Measurements from ENCODE around the gene TP63. TPM values are rescaled to one million over a fixed set of nuclear protein-coding genes. Genes with fewer than 3 reads are reported as not detected.

TP63 gene
- 0.08 TPM for polyA plus RNA-seq (2013)

GRCh38 chr3:189631373-189631408, at the start of gene TP63:
TSS of gene TP63 (plus strand) at chr3:189631389. CDS start at chr3:189631516, 127 bp downstream.
- POLR2A ChIA-PET, result no interaction called here
- DNase-seq, result no peak
- Histone ChIP-seq H3K27me3 (replicated peaks in 2 of 5; ENCODE audit: control insufficient read depth in 4 of 5, insufficient read depth in 5 of 5, low read length in 4 of 5) (no peaks in the 10 kb centered on the region), H3K9me3 (ENCODE audit: control extremely low read depth in 1 of 5, control insufficient read depth in 4 of 5, insufficient read depth in 2 of 5, low read depth in 1 of 5, low read length in 4 of 5) (no peaks in the 10 kb centered on the region), H3K4me1 (ENCODE audit: control extremely low read depth in 1 of 4, control insufficient read depth in 4 of 4, insufficient read depth in 4 of 4, low read length in 3 of 4) (peaks cover 0 to 13% (median 2%) of the 10 kb centered on the region in 4 experiments), H3K36me3 (ENCODE audit: control insufficient read depth in 4 of 4, insufficient read depth in 4 of 4, low read length in 3 of 4) (no peaks in the 10 kb centered on the region), H3K4me3 (ENCODE audit: control insufficient read depth in 1 of 7, extremely low read depth in 1 of 7, insufficient read depth in 4 of 7, low read depth in 2 of 7, low read length in 6 of 7) (no peak within 1 kb of the TSS), H3K27ac (ENCODE audit: insufficient read depth in 1 of 2, low read depth in 1 of 2, low read length in 2 of 2, poor library complexity in 1 of 2, severe bottlenecking in 2 of 2) (no peak within 1 kb of the TSS)
- CTCF ChIA-PET, result interaction anchor here (1.1 kb wide), 1 partner anchor 15 kb away, joined by 3 read pairs; no protein-coding TSS in a partner anchor

- no peak overlapping the region for H3K27ac ChIP-seq (ENCODE audit: insufficient read depth in 1 of 2, low read depth in 1 of 2, low read length in 2 of 2, poor library complexity in 1 of 2, severe bottlenecking in 2 of 2)
- ChIA-PET CTCF (no interaction called here), POLR2A (no interaction called here)
- DNase-seq, result no peak
- WGBS (ENCODE audit: insufficient coverage), result 83% methylated on average over 1 of the region's 3 CpGs
- H3K27me3 ChIP-seq (replicated peaks in 2 of 5; ENCODE audit: control insufficient read depth in 4 of 5, insufficient read depth in 5 of 5, low read length in 4 of 5), result peaks cover 0 to 4% (median 0%) of the 10 kb centered on the region in 5 experiments
- H3K4me3 ChIP-seq (ENCODE audit: control insufficient read depth in 1 of 7, extremely low read depth in 1 of 7, insufficient read depth in 4 of 7, low read depth in 2 of 7, low read length in 6 of 7), result no peak overlapping the region
- H3K36me3 ChIP-seq (ENCODE audit: control insufficient read depth in 4 of 4, insufficient read depth in 4 of 4, low read length in 3 of 4), result no peaks in the 10 kb centered on the region
- no peaks in the 10 kb centered on the region for H3K9me3 ChIP-seq (ENCODE audit: control extremely low read depth in 1 of 5, control insufficient read depth in 4 of 5, insufficient read depth in 2 of 5, low read depth in 1 of 5, low read length in 4 of 5)
- H3K4me1 ChIP-seq (ENCODE audit: control extremely low read depth in 1 of 4, control insufficient read depth in 4 of 4, insufficient read depth in 4 of 4, low read length in 3 of 4), result no peaks in the 10 kb centered on the region
Measured at GRCh38 chr3:189582179-189582578, 49.0 kb upstream of the TP63 start.

GRCh38 chr3:189584645-189585044, 46.5 kb upstream of the TP63 start:
- DNase-seq, result no peak
- peaks cover 0 to 4% (median 0%) of the 10 kb centered on the region in 5 experiments for H3K27me3 ChIP-seq (replicated peaks in 2 of 5; ENCODE audit: control insufficient read depth in 4 of 5, insufficient read depth in 5 of 5, low read length in 4 of 5)
- H3K4me1 ChIP-seq (ENCODE audit: control extremely low read depth in 1 of 4, control insufficient read depth in 4 of 4, insufficient read depth in 4 of 4, low read length in 3 of 4), result no peaks in the 10 kb centered on the region
- no peaks in the 10 kb centered on the region for H3K36me3 ChIP-seq (ENCODE audit: control insufficient read depth in 4 of 4, insufficient read depth in 4 of 4, low read length in 3 of 4)
- POLR2A ChIA-PET, result no interaction called here
- CTCF ChIA-PET, result interaction anchor here (1.5 kb wide), 1 partner anchor 8 kb away, joined by 4 read pairs; no protein-coding TSS in a partner anchor
- WGBS (ENCODE audit: insufficient coverage), result 100% methylated on average over 1 of the region's 1 CpG
- H3K4me3 ChIP-seq (ENCODE audit: control insufficient read depth in 1 of 7, extremely low read depth in 1 of 7, insufficient read depth in 4 of 7, low read depth in 2 of 7, low read length in 6 of 7), result no peak overlapping the region
- H3K27ac ChIP-seq (ENCODE audit: insufficient read depth in 1 of 2, low read depth in 1 of 2, low read length in 2 of 2, poor library complexity in 1 of 2, severe bottlenecking in 2 of 2), result no peak overlapping the region
- H3K9me3 ChIP-seq (ENCODE audit: control extremely low read depth in 1 of 5, control insufficient read depth in 4 of 5, insufficient read depth in 2 of 5, low read depth in 1 of 5, low read length in 4 of 5), result no peaks in the 10 kb centered on the region

GRCh38 chr3:189586941-189587663, 44.1 kb upstream of the TP63 start:
- no peak for DNase-seq
- H3K27me3 ChIP-seq (replicated peaks in 2 of 5; ENCODE audit: control insufficient read depth in 4 of 5, insufficient read depth in 5 of 5, low read length in 4 of 5), result peaks cover 0 to 4% (median 0%) of the 10 kb centered on the region in 5 experiments
- 100% methylated on average over 3 of the region's 7 CpGs for WGBS (ENCODE audit: insufficient coverage)
- H3K4me1 ChIP-seq (ENCODE audit: control extremely low read depth in 1 of 4, control insufficient read depth in 4 of 4, insufficient read depth in 4 of 4, low read length in 3 of 4), result no peaks in the 10 kb centered on the region
- no peak overlapping the region for H3K27ac ChIP-seq (ENCODE audit: insufficient read depth in 1 of 2, low read depth in 1 of 2, low read length in 2 of 2, poor library complexity in 1 of 2, severe bottlenecking in 2 of 2)
- no peaks in the 10 kb centered on the region for H3K36me3 ChIP-seq (ENCODE audit: control insufficient read depth in 4 of 4, insufficient read depth in 4 of 4, low read length in 3 of 4)
- no peaks in the 10 kb centered on the region for H3K9me3 ChIP-seq (ENCODE audit: control extremely low read depth in 1 of 5, control insufficient read depth in 4 of 5, insufficient read depth in 2 of 5, low read depth in 1 of 5, low read length in 4 of 5)
- ChIA-PET CTCF (no interaction called here), POLR2A (no interaction called here)
- no peak overlapping the region for H3K4me3 ChIP-seq (ENCODE audit: control insufficient read depth in 1 of 7, extremely low read depth in 1 of 7, insufficient read depth in 4 of 7, low read depth in 2 of 7, low read length in 6 of 7)

- no peaks in the 10 kb centered on the region for H3K36me3 ChIP-seq (ENCODE audit: control insufficient read depth in 4 of 4, insufficient read depth in 4 of 4, low read length in 3 of 4)
- ChIA-PET CTCF (no interaction called here), POLR2A (no interaction called here)
- H3K27ac ChIP-seq (ENCODE audit: insufficient read depth in 1 of 2, low read depth in 1 of 2, low read length in 2 of 2, poor library complexity in 1 of 2, severe bottlenecking in 2 of 2), result no peak overlapping the region
- H3K27me3 ChIP-seq (replicated peaks in 2 of 5; ENCODE audit: control insufficient read depth in 4 of 5, insufficient read depth in 5 of 5, low read length in 4 of 5), result peaks cover 0 to 4% (median 0%) of the 10 kb centered on the region in 5 experiments
- H3K4me3 ChIP-seq (ENCODE audit: control insufficient read depth in 1 of 7, extremely low read depth in 1 of 7, insufficient read depth in 4 of 7, low read depth in 2 of 7, low read length in 6 of 7), result no peak overlapping the region
- DNase-seq, result no peak
- peaks cover 0 to 1% (median 0%) of the 10 kb centered on the region in 5 experiments for H3K9me3 ChIP-seq (ENCODE audit: control extremely low read depth in 1 of 5, control insufficient read depth in 4 of 5, insufficient read depth in 2 of 5, low read depth in 1 of 5, low read length in 4 of 5)
- H3K4me1 ChIP-seq (ENCODE audit: control extremely low read depth in 1 of 4, control insufficient read depth in 4 of 4, insufficient read depth in 4 of 4, low read length in 3 of 4), result no peaks in the 10 kb centered on the region
Measured at GRCh38 chr3:189587664-189588040, 43.5 kb upstream of the TP63 start.

- no peaks in the 10 kb centered on the region for H3K36me3 ChIP-seq (ENCODE audit: control insufficient read depth in 4 of 4, insufficient read depth in 4 of 4, low read length in 3 of 4)
- CTCF ChIA-PET, result no interaction called here
- POLR2A ChIA-PET, result no interaction called here
- H3K9me3 ChIP-seq (ENCODE audit: control extremely low read depth in 1 of 5, control insufficient read depth in 4 of 5, insufficient read depth in 2 of 5, low read depth in 1 of 5, low read length in 4 of 5), result peaks cover 0 to 1% (median 0%) of the 10 kb centered on the region in 5 experiments
- no peak for DNase-seq
- no peak overlapping the region for H3K4me3 ChIP-seq (ENCODE audit: control insufficient read depth in 1 of 7, extremely low read depth in 1 of 7, insufficient read depth in 4 of 7, low read depth in 2 of 7, low read length in 6 of 7)
- peaks cover 0 to 4% (median 0%) of the 10 kb centered on the region in 5 experiments for H3K27me3 ChIP-seq (replicated peaks in 2 of 5; ENCODE audit: control insufficient read depth in 4 of 5, insufficient read depth in 5 of 5, low read length in 4 of 5)
- no peaks in the 10 kb centered on the region for H3K4me1 ChIP-seq (ENCODE audit: control extremely low read depth in 1 of 4, control insufficient read depth in 4 of 4, insufficient read depth in 4 of 4, low read length in 3 of 4)
- H3K27ac ChIP-seq (ENCODE audit: insufficient read depth in 1 of 2, low read depth in 1 of 2, low read length in 2 of 2, poor library complexity in 1 of 2, severe bottlenecking in 2 of 2), result no peak overlapping the region
- WGBS (ENCODE audit: insufficient coverage), result no CpG with 5 or more reads among the region's 1 CpG
Measured at GRCh38 chr3:189588070-189588469, 43.1 kb upstream of the TP63 start.

- peaks cover 0 to 1% (median 0%) of the 10 kb centered on the region in 5 experiments for H3K9me3 ChIP-seq (ENCODE audit: control extremely low read depth in 1 of 5, control insufficient read depth in 4 of 5, insufficient read depth in 2 of 5, low read depth in 1 of 5, low read length in 4 of 5)
- 93% methylated on average over 5 of the region's 5 CpGs for WGBS (ENCODE audit: insufficient coverage)
- ChIA-PET POLR2A (no interaction called here), CTCF (no interaction called here)
- no peak overlapping the region for H3K27ac ChIP-seq (ENCODE audit: insufficient read depth in 1 of 2, low read depth in 1 of 2, low read length in 2 of 2, poor library complexity in 1 of 2, severe bottlenecking in 2 of 2)
- no peaks in the 10 kb centered on the region for H3K4me1 ChIP-seq (ENCODE audit: control extremely low read depth in 1 of 4, control insufficient read depth in 4 of 4, insufficient read depth in 4 of 4, low read length in 3 of 4)
- no peak overlapping the region for H3K4me3 ChIP-seq (ENCODE audit: control insufficient read depth in 1 of 7, extremely low read depth in 1 of 7, insufficient read depth in 4 of 7, low read depth in 2 of 7, low read length in 6 of 7)
- DNase-seq, result no peak
- H3K27me3 ChIP-seq (replicated peaks in 2 of 5; ENCODE audit: control insufficient read depth in 4 of 5, insufficient read depth in 5 of 5, low read length in 4 of 5), result peaks cover 0 to 4% (median 0%) of the 10 kb centered on the region in 5 experiments
- no peaks in the 10 kb centered on the region for H3K36me3 ChIP-seq (ENCODE audit: control insufficient read depth in 4 of 4, insufficient read depth in 4 of 4, low read length in 3 of 4)
Measured at GRCh38 chr3:189588475-189589178, 42.6 kb upstream of the TP63 start.
